Activated B cell treated with CpG ODN at 0.5 μM for 24 hours (primary cell): ENCODE measurements around the gene CCDC102B. TPM values are rescaled to one million over a fixed set of nuclear protein-coding genes. Genes with fewer than 3 reads are reported as not detected.

Experiments
- ATAC-seq: fragments of 200-7000 bp; cut with Tn5 transposase; one replicate; pipeline ENCODE4 v1.10.0; 2021; ENCODE audit warnings: low read depth, mild to moderate bottlenecking, moderate library complexity
- CTCF ChIA-PET: fragments of 350-600 bp; sonication (Branson Sonifier 250); formaldehyde crosslinking; loops from one replicate; lab custom pipeline; 2021; ENCODE audit warnings: antibody characterized with exemption; lab: Charles Lee
- POLR2A ChIA-PET: fragments of 350-600 bp; sonication (Branson Sonifier 250); formaldehyde crosslinking; loops from one replicate; lab custom pipeline; 2021; ENCODE audit warnings: antibody characterized with exemption; lab: Charles Lee
- DNase-seq: peaks from one replicate; pipeline ENCODE4 v3.0.0; 2022
- H3K27ac Mint-ChIP-seq: one replicate; pipeline ENCODE4 v1.8.0; 2020; ENCODE audit warnings: mixed read lengths
- H3K27me3 Mint-ChIP-seq: one replicate; pipeline ENCODE4 v1.8.0; 2021; ENCODE audit warnings: mixed read lengths
- H3K36me3 Mint-ChIP-seq: one replicate; pipeline ENCODE4 v1.8.0; 2021; ENCODE audit warnings: low read depth, mixed read lengths
- H3K4me1 Mint-ChIP-seq: one replicate; pipeline ENCODE4 v1.8.0; 2021; ENCODE audit warnings: mixed read lengths
- H3K4me3 Mint-ChIP-seq: one replicate; pipeline ENCODE4 v1.8.0; 2020; ENCODE audit warnings: mild to moderate bottlenecking, mixed read lengths
- H3K9me3 Mint-ChIP-seq: one replicate; pipeline ENCODE4 v1.8.0; 2020; ENCODE audit warnings: mixed read lengths
- intact Hi-C: fragments of 100-400 bp; cut with micrococcal nuclease; formaldehyde crosslinking; loops from one replicate; pipeline ENCODE4 v1.15.1; 2024
- total RNA-seq: library from RNA; stranded (reverse); gene quantifications from 2 replicates; pipeline ENCODE4 v1.2.3, GENCODE V29; 2022
- TF ChIP-seq, protein P1 (sequence below): fragments of 200-600 bp; IDR thresholded peaks from one replicate; pipeline ENCODE4 v1.8.0; 2022; ENCODE audit warnings: antibody characterized with exemption, mild to moderate bottlenecking

The CCDC102B gene
- total RNA-seq, 1 donor from 2014 or later = 1.8 TPM

DNA sequence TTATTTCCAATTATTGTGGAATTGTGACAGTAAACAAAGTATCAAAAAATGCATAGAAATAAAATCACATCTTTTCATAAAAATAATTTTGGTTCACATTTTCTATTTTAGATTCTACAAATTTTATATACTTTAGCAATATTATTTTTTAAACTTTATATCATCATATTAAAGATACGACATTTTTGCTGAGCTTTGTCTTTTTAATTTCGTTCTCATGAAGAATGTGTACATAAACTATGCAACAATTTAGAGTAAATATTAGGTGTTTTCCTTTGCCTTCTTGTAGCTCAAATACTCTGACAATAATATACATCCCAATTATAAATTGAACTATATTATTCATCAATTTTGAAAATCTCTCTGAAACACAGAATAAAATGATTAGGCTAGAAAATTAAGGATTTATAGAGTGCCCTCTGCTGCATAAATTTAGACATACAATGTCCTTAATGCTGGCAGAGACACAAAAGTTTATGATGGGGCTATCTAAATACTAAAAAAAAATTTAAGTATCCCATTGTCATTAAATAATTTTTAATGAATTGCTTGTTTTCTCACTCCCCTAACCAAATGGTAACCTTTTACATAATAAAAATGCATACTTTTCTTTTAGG is 45.7 kb downstream of the CCDC102B start:
- no peaks in the 10 kb centered on the region for H3K4me1 Mint-ChIP-seq
- intact Hi-C loops = no loop called here
- no peak for DNase-seq
- no peak overlapping the region for H3K4me3 Mint-ChIP-seq
- no peaks in the 10 kb centered on the region for H3K36me3 Mint-ChIP-seq
- no peaks in the 10 kb centered on the region for H3K9me3 Mint-ChIP-seq
- no peaks in the 10 kb centered on the region for H3K27me3 Mint-ChIP-seq
- no peak for ATAC-seq
- H3K27ac Mint-ChIP-seq = no peak overlapping the region
- ChIA-PET POLR2A (no interaction called here), CTCF (interaction anchor here (0.9 kb wide), 1 partner anchor 1240 kb away, joined by 3 read pairs; no protein-coding TSS in a partner anchor)
- TF ChIP-seq, protein P1, sequence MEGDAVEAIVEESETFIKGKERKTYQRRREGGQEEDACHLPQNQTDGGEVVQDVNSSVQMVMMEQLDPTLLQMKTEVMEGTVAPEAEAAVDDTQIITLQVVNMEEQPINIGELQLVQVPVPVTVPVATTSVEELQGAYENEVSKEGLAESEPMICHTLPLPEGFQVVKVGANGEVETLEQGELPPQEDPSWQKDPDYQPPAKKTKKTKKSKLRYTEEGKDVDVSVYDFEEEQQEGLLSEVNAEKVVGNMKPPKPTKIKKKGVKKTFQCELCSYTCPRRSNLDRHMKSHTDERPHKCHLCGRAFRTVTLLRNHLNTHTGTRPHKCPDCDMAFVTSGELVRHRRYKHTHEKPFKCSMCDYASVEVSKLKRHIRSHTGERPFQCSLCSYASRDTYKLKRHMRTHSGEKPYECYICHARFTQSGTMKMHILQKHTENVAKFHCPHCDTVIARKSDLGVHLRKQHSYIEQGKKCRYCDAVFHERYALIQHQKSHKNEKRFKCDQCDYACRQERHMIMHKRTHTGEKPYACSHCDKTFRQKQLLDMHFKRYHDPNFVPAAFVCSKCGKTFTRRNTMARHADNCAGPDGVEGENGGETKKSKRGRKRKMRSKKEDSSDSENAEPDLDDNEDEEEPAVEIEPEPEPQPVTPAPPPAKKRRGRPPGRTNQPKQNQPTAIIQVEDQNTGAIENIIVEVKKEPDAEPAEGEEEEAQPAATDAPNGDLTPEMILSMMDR = no peak

DNA sequence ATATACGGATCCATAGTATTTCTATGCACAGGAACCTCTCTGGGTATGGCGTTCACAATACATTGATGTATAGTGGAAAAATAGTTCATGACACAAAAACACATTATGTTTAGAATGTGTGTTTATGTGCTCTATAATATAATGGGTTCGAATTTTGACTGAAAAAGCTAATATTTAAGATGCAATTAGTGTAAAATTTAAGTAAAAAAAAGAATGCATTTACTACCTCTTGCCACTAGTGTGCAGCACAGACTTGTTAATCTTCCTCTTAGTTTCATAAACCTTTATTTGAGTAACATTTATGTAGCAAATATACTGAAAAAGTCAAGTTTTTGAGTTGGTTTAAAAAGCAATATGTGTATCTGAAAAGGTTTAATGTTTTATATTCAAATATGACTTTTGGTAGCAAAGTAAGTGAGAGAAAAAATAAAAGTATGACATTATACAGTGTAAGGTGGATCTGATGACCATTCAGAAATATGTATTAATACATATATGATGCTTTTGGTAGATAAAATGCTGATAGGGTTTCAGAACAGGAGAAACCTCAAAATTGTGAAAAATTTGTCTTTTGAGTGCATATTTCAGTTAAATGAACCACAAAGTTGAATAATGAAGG is 49.4 kb downstream of the CCDC102B start:
- ATAC-seq (no peak), DNase-seq (no peak)
- no peaks in the 10 kb centered on the region for H3K4me1 Mint-ChIP-seq
- H3K9me3 Mint-ChIP-seq = no peaks in the 10 kb centered on the region
- intact Hi-C loops = loop anchor here (1.0 kb wide), 3 partner anchors 1239 to 1607 kb away; no protein-coding TSS in a partner anchor
- no peak overlapping the region for H3K4me3 Mint-ChIP-seq
- no peak overlapping the region for H3K27ac Mint-ChIP-seq
- CTCF ChIA-PET = interaction anchor here (1.0 kb wide), 2 partner anchors 1238 to 1587 kb away, joined by 3 to 7 read pairs; no protein-coding TSS in a partner anchor
- POLR2A ChIA-PET = no interaction called here
- no peaks in the 10 kb centered on the region for H3K36me3 Mint-ChIP-seq
- H3K27me3 Mint-ChIP-seq = no peaks in the 10 kb centered on the region
- TF ChIP-seq, protein P1 = no peak

DNA sequence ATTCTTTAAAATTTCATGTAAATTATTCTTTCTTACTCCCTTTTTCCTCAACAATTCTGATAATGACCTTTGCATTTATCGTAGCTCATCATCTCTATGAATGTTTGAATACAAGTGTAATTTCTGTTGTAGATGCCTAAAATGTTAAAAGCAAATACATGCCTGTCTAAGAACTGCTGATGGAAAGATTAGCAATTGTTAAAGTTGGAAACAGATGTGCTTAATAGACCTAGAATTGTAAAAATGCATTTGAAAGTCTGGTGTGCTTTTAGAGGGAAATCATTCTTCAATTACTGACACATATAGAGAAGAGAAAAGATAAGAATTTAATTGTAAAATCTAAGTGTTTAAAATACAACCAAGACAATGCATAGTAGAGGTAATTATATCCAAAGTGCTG is 50.4 kb downstream of the CCDC102B start:
- DNase-seq = no peak
- ATAC-seq = no peak
- CTCF ChIA-PET = interaction anchor here (1.2 kb wide), 1 partner anchor 1238 kb away, joined by 5 read pairs; no protein-coding TSS in a partner anchor
- no peak overlapping the region for H3K27ac Mint-ChIP-seq
- intact Hi-C loops = no loop called here
- TF ChIP-seq, protein P1 = no peak
- no peaks in the 10 kb centered on the region for H3K27me3 Mint-ChIP-seq
- POLR2A ChIA-PET = no interaction called here
- no peak overlapping the region for H3K4me3 Mint-ChIP-seq
- no peaks in the 10 kb centered on the region for H3K9me3 Mint-ChIP-seq
- H3K36me3 Mint-ChIP-seq = no peaks in the 10 kb centered on the region
- no peaks in the 10 kb centered on the region for H3K4me1 Mint-ChIP-seq

DNA sequence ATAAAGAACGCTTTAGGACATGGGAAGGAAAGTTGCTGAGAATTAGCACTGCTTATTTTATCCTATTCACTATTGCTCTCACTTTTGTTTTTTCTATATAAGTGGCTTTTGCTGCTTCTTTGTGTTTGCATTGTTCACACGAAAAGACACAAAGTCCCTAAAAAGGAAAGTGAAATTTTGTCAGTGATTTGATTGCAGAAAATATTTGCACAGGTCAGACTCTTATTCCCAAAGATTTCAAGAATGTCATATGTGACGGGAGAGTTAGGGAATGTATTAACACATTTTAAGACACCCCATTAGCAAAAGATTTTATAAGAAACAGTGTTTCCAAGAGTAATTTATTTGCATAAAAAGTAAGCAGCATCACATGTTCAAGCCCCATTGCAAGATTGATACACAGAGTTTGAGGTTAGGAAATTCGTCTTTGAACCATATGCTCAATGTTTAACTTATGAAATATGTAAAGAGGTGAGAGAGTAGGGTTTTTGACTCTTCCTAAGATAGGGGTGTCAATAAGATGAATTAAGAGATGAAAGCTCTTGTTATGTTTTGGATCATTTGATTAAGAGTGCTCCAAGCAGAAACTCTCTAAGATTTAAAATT is 57.0 kb downstream of the CCDC102B start:
- intact Hi-C loops = no loop called here

DNA sequence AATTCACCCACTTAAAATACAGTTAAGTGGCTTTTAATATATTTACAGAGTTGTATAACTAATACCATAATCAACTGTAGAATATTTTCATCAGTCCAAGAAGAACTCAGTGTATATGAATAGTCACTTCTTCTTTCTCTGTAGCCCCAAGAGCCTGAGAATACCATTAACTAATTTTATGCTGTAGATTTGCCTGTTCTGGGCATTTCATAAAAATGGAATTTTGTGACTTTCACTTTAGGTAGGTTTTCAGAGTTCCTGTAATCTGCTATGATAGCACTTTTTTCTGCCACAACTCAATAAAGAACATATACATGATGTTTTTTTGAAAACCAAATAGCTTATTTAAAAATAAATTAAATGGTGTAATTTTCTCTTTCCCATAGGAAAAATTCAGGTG is 57.6 kb downstream of the CCDC102B start:
- TF ChIP-seq, protein P1 = no peak
- Mint-ChIP-seq H3K9me3 (peaks cover under 1% of the 10 kb centered on the region), H3K27me3 (no peaks in the 10 kb centered on the region), H3K4me3 (no peak overlapping the region), H3K27ac (no peak overlapping the region), H3K4me1 (no peaks in the 10 kb centered on the region), H3K36me3 (no peaks in the 10 kb centered on the region)
- CTCF ChIA-PET = no interaction called here
- DNase-seq = no peak
- POLR2A ChIA-PET = no interaction called here
- intact Hi-C loops = no loop called here
- ATAC-seq = no peak

More for the DNA sequence above, 57.0 kb downstream of the CCDC102B start:
- no peaks in the 10 kb centered on the region for H3K9me3 Mint-ChIP-seq
- DNase-seq (no peak), ATAC-seq (no peak)
- H3K27ac Mint-ChIP-seq = no peak overlapping the region
- TF ChIP-seq, protein P1 = no peak
- H3K27me3 Mint-ChIP-seq = no peaks in the 10 kb centered on the region
- H3K4me1 Mint-ChIP-seq = no peaks in the 10 kb centered on the region
- ChIA-PET CTCF (no interaction called here), POLR2A (no interaction called here)
- H3K36me3 Mint-ChIP-seq = no peaks in the 10 kb centered on the region
- no peak overlapping the region for H3K4me3 Mint-ChIP-seq
